Right ventricle myocardium inferior (tissue), 1 donor: ENCODE results near the gene WBP1L. TPM values are rescaled to one million over a fixed set of nuclear protein-coding genes. Genes with fewer than 3 reads are reported as not detected.
"Not testable (repeated sequence)": the region's sequence is repeated elsewhere in the genome, so short reads cannot be mapped to it uniquely, and the experiment has no call there.

ENCODE experiments used
- ATAC-seq: fragments of 200-7000 bp; cut with Tn5 transposase; one replicate; pipeline ENCODE4 v1.9.1; 2020; ENCODE audit warnings: mild to moderate bottlenecking, moderate library complexity
- DNase-seq: peaks from one replicate; pipeline ENCODE4 v3.0.0; 2021; ENCODE audit errors: missing footprints
- intact Hi-C: fragments of 100-400 bp; cut with DNase I; formaldehyde crosslinking; loops from one replicate; pipeline ENCODE4 v1.11.0; 2022
- total RNA-seq: library from RNA; stranded (reverse); fragmentation: NEBNext Ultra II Directional; extraction: Animal tissue kit (Norgen Biotek cat#: 25700); gene quantifications from one replicate; pipeline ENCODE4 v1.2.1, GENCODE V29; 2021
- donor health status: DM: no; HTN: yes; CAD: no; lungs with severe emphysema.

Gene WBP1L
- total RNA-seq, 1 donor from 2014 or later: 25.9 TPM

DNA sequence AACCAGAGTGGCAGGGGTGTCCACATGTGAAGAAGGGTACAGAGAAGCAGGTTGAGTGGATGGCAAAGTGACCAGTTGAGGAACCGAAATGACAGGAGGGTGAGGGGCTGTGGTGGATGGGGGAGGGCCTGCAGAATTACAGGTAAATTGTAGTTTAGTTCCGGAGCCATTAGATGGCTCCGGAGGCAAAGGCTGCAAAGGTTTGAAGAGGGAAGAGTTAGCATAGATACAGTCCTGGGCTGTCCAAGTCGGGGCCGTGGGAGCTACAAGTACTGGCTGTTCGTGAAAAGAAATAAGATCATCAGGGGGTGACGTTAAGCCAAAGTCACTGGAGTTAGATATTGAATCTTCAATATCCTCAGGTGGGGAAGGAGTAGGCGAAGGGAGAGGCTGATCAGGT is 99.4 kb downstream of the WBP1L start:
- ATAC-seq, intact Hi-C loops, DNase-seq: not testable (repeated sequence)

DNA sequence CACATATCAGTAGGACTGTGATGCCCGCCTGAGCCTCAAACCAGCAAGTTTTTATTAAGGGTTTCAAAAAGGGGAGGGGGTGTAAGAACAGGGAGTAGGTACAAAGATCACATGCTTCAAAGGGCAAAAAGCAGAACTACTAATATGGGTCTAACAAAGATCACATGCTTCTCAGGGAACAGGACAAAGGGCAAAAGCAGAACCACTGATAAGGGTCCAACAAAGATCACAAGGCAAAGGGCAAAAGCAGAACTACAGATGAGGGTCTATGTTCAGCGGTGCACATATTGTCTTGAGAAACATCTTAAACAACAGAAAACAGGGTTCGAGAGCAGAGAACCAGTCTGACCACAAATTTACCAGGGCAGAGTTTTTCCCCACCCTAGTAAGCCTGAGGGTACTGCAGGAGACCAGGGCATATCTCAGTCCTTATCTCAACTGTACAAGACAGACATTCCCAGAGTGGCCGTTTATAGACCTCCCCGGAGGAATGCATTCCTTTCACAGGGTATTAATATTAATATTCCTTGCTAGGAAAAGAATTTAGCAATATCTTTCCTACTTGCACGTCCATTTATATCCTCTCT is 100.5 kb downstream of the WBP1L start:
- ATAC-seq, DNase-seq, intact Hi-C loops: not testable (repeated sequence)

DNA sequence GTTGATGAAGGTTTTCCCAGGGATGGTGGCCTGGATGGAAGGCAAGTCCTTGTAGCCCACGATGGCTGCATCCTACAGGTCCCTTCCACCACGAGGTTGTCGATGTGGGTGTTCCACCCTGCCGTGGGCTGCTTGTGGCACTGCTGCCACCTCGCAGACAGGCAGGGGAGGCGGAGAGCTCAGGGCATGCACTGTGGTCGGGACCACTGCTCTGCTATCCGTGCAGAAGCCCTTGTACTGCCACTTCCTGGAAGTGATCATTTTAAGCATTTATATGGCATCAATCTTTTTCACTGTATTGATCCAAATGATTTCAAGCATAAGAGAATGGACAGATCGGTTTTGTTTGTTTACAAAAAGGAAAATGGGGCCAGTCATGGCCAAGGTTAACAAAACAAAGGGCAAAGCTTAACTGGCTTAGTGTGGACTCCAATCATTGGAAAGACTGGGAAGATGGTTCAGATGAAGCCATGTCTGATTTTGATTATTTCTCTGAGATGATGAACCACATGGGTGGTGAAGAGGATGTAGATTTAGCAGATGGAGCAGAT is 101.7 kb downstream of the WBP1L start:
- no peak for ATAC-seq
- DNase-seq: no peak
- intact Hi-C loops: no loop called here

DNA sequence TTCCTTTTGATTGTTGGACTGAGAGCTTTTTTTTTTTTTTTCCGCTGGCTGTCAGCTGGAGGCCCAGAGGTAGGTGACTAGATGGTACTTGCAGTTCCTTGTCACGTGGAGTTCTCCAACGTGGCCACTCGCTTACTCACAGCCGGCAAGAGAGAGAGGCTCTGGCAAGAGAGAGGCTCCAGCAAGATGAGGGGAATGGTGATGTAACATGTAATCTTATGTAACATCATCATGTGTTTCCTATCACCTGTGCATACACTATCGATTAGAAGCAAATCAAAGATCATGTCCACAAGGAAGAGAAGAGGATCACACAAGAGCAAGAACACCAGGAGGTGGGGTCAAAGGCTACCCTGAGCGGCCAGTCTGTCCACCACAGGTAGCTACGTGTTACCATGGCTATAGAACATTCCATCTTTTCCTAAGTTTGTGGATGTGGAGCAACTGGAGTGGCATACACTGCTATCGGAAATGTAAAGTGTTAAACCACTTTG is 106.3 kb downstream of the WBP1L start:
- DNase-seq (no peak), ATAC-seq (no peak)
- intact Hi-C loops: no loop called here

DNA sequence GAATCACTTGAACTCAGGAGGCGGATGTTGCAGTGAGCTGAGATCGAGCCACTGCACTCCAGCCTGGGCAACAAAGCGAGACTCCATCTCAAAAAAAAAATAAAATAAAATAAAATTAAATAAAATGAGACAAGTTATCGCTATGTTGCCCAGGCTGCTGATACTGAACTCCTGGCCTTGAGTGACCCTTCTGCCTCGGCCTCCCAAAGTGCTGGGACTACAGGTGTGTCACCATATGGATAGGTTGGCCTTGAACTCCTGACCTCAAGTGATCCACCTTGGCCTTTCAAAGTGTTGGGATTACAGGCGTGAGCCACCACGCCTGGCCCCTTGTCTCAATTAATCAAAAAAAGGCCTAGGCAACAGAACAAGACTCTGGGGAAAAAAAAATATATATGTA is 109.5 kb downstream of the WBP1L start:
- intact Hi-C loops, ATAC-seq, DNase-seq: not testable (repeated sequence)

DNA sequence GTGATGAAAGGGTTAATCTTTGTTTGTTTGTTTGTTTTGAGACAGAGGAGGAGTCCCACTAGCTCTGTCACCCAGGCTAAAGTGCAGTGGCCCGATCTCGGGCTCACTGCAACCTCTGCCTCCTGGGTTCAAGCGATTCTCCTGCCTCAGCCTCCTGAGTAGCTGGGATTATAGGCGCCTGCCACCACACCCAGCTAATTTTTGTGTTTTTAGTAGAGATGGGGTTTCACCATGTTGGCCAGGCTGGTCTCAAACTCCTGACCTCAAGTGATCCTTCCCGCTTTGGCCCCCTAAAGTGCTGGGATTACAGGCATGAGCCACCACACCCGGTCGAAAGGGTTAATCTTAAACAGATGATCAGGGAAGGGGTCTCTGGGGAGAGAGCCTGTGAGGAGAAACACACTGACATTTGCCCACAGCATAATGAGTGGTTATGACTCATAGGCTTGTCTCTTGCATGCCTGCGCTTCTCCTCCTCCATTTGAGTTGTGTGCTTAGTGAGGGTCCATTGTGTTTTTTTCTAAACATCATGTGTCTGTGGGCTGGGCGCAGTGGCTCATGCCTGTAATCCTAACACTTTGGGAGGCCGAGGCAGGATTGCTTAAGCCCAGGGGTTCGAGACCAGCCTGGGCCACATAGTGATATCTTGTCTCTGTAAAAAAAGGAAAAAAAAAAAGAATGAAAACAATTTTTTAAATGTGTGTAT is 112.1 kb downstream of the WBP1L start:
- DNase-seq, ATAC-seq: not testable (repeated sequence)
- intact Hi-C loops: loop anchor here (2.0 kb wide), 1 partner anchor 113 kb away; the partner anchor contains the start of gene WBP1L

DNA sequence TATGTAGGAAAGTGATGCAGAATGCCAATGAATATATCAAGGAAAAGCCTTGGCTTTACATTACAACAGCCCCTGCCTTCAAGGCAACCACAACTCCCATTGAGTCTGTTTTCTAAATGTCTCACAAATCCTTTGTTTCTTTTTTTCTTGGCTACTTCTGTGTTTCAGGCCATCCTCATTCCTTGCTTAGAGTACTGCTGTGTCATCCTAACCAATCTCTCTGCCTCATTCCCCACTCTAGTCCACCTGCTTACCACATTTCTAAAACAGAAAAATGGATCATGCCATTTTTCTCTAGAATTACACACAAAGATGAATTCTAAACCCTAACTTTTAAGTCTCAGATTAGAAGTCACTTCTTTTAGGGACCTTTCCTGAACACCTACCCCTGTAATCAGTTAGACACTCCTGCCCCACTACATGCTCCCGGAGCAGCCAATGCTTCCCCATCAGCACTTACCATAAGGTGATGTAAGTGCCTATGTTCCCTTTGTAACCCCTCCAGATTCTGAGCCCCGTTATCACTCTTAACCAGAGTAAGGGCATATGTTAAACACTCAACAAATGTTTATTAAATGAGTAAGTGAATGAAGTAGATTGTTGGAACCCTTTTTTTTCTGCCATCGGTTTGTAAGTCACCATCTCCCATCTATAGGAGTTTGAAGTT is 113.1 kb downstream of the WBP1L start:
- DNase-seq (no peak), ATAC-seq (no peak)
- intact Hi-C loops: no loop called here

DNA sequence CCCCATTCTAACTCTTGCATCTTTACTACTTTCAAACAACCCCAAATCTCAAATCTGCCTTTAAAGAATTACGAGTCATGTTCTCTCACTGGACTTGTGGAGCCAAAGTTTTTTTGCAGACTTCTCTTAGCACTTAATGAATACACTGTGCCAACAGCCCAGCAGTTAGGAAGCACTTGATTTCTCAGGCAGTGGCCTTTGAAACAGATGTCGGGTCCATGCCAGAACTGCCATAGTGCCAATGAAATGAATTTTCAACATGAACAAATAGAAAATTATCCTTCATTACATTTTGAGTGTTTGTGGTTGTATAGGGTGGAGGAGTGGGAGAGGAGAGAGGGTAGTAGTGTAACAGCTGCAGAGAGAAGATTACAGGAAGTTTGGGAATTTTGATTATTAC is 116.2 kb downstream of the WBP1L start:
- DNase-seq (no peak), ATAC-seq (peak; percentile 62)
- intact Hi-C loops: no loop called here

DNA sequence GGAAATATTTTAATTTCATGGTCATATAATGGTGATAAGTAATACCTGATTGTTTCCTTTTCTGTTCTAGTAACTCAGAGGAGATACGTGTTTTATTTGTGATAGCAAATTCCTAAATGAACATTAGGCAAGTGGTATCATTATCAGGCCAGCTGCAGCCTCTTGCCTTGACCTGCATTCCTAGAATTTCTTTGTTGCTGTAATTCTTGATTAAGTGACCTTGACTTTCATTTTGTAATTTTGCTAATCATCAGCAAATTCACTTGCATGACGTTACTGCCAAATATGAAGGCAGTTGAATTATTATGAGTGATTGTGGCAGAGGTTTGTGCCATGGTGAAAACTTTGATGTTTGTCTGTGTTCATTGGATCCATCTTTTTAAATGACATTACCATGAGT is 119.9 kb downstream of the WBP1L start:
- DNase-seq: no peak
- intact Hi-C loops: no loop called here
- ATAC-seq: no peak

DNA sequence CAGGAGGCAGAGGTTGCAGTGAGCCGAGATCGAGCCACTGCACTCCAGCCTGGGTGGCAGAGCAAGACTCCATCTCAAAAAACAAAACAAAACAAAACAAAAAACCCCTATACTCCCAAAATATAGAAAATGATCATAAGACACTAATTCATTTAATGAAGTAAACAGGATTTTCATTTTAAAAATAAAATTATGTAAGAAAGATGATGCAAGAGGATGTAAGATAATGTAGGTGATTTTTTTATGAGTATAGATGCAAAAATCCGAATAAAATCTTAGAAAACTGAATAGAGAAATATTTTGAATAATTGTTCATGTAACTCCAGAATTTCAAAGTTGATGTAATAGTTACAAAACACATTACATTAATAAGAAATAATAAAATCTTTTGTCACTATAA is 121.9 kb downstream of the WBP1L start:
- ATAC-seq: no peak
- intact Hi-C loops: no loop called here
- no peak for DNase-seq

Other genes starting within 250 kb of the WBP1L start
- 101 TPM for gene ACTR1A, start 241.2 kb upstream of the WBP1L start, total RNA-seq
- gene SUFU, start 240.0 kb upstream of the WBP1L start, total RNA-seq: 7.8 TPM
- gene TRIM8, start 99.5 kb upstream of the WBP1L start, total RNA-seq: 109 TPM
- gene ARL3, start 29.6 kb upstream of the WBP1L start, total RNA-seq: 15.4 TPM
- gene SFXN2, start 29.3 kb upstream of the WBP1L start, total RNA-seq: 0.68 TPM
- not detected for gene CYP17A1, start 93.5 kb downstream of the WBP1L start, total RNA-seq
- gene BORCS7, start 110.3 kb downstream of the WBP1L start, total RNA-seq: 12.3 TPM
- gene AS3MT, start 125.5 kb downstream of the WBP1L start, total RNA-seq: 14.6 TPM
- gene CNNM2, start 174.3 kb downstream of the WBP1L start, total RNA-seq: 3.0 TPM